Epithelial cell of proximal tubule (primary cell): ENCODE measurements around the gene GDF10. TPM values are rescaled to one million over a fixed set of nuclear protein-coding genes. Genes with fewer than 3 reads are reported as not detected.

Experiments used
- DNase-seq: peaks from one replicate; pipeline ENCODE4 v3.0.0-alpha.2; 2011; ENCODE audit warnings: low read depth
- H3K4me3 ChIP-seq: 2 replicates; pipeline ENCODE4 v1.5.1; 2011; ENCODE audit warnings: low read depth, mild to moderate bottlenecking, low read length
- total RNA-seq: library from RNA; depleted of rRNA; stranded (reverse); fragments of >200 nt; gene quantifications from 2 replicates; pipeline ENCODE4 v1.2.3, GENCODE V29; 2015
- TF ChIP-seq, protein P1 (sequence below): conservative IDR thresholded peaks from 2 replicates; pipeline ENCODE4 v1.5.1; 2012; ENCODE audit warnings: low read depth, mild to moderate bottlenecking, low read length

The GDF10 gene, protein sequence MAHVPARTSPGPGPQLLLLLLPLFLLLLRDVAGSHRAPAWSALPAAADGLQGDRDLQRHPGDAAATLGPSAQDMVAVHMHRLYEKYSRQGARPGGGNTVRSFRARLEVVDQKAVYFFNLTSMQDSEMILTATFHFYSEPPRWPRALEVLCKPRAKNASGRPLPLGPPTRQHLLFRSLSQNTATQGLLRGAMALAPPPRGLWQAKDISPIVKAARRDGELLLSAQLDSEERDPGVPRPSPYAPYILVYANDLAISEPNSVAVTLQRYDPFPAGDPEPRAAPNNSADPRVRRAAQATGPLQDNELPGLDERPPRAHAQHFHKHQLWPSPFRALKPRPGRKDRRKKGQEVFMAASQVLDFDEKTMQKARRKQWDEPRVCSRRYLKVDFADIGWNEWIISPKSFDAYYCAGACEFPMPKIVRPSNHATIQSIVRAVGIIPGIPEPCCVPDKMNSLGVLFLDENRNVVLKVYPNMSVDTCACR
- not detected in 2 replicates for total RNA-seq

DNA sequence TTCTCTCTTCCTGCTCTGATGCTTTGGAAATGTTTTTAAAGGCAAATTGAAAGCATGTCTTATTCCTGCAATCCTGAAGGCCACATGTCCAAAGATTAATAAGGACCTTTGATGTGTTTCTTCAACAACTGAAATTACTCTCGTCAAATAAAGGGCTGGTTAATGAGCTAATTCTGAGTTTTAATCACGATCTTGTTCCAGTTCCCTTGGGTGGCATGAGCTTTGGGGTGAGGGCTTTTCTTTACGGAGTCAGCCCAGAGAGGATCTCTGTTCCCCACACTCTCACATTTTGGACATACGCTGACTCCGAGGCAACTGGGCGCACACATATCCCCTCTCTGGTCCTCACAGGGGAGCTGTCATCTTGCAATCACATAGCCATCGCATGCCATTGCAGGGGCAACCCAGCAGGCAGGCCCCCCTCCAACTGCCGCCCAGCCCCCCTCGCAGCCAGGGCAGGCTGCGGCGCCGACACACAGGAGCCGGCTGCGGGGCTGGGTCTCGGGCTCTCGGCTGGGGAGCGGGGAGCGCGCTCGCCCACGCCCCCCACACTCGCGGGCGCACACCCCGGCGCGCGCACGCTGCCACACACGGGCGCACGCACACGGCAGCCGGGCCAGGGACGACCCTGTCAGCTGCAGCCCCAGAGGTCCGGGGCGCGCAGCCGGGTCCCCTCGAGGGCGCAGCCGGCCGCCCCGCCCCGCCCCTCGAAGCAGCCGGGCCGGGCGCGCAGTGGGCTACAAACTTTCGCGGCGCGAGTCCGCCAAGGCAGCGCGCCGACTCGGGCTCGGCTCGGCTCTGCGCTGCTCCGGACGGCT, at the start of gene GDF10:
Gene GDF10 (plus strand): TSS at position 587 of the 818 bp plus-strand sequence. CDS start 455 bp downstream, outside the sequence.
- no peak within 1 kb of the TSS for H3K4me3 ChIP-seq
- no peak for DNase-seq
- TF ChIP-seq, protein P1, sequence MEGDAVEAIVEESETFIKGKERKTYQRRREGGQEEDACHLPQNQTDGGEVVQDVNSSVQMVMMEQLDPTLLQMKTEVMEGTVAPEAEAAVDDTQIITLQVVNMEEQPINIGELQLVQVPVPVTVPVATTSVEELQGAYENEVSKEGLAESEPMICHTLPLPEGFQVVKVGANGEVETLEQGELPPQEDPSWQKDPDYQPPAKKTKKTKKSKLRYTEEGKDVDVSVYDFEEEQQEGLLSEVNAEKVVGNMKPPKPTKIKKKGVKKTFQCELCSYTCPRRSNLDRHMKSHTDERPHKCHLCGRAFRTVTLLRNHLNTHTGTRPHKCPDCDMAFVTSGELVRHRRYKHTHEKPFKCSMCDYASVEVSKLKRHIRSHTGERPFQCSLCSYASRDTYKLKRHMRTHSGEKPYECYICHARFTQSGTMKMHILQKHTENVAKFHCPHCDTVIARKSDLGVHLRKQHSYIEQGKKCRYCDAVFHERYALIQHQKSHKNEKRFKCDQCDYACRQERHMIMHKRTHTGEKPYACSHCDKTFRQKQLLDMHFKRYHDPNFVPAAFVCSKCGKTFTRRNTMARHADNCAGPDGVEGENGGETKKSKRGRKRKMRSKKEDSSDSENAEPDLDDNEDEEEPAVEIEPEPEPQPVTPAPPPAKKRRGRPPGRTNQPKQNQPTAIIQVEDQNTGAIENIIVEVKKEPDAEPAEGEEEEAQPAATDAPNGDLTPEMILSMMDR: no peak

DNA sequence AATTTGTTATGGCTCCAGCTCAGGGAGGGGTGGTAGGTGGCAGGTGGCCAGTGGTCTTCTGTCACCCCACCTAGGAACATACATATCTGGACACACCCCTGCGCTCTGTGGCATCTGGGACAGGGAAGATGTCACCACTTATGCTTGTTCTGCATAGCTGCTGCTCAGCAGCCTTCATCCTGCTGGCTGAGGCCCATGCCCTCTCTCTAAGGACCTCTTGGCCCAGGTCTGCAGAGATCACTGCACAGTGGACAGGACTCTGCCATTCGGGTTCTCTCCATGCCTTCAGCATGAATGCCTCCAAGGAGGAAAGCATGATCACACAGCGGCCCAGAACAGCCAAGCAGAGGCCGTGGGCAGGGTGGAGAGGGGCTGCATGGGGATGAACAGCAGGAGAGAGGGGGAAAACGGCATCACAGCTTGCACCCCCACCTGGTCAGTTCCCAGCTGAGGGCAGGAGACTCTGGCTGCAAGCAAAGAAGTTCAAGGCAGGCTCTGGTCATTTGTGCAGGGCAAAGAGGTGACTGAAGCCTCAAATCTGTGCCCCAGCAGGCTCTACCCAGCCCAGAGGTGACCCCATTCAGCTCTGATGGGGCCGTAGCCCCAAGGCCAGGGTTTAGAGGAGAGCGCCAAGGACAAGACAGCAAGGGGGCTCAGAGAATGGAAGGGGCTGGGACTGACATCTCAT, 47.8 kb upstream of the GDF10 start:
- H3K4me3 ChIP-seq: no peak overlapping the region
- DNase-seq: no peak
- TF ChIP-seq, protein P1: no peak

DNA sequence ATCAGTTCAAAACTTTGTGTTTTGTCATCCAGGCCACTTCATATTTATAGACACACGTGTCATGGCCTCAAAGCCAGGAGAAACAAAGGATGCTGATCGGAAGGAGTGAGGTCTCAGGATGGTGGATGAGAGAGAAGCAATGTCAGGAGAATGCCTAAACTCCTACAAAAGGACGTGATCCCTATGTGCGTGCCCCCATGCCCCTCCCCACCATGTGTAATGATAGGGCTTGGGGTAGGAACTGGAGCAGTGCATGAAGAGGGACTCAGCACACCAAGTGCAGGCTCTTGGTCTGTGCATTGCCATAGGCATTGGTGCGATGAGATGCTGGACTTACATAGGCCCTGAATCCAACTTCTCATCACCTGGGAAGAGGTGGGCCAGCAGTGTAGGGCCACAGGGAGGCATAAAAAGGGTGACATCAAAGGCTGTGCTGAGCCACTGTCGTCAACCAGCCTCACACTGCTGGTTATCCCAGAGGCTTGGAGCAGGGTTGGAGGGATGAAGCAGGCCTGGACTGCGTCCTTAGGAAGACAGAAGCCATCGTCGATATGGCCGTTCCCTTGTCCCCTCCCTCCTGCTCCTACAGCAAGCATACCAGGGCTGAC, 46.9 kb upstream of the GDF10 start:
- TF ChIP-seq, protein P1: no peak

DNA sequence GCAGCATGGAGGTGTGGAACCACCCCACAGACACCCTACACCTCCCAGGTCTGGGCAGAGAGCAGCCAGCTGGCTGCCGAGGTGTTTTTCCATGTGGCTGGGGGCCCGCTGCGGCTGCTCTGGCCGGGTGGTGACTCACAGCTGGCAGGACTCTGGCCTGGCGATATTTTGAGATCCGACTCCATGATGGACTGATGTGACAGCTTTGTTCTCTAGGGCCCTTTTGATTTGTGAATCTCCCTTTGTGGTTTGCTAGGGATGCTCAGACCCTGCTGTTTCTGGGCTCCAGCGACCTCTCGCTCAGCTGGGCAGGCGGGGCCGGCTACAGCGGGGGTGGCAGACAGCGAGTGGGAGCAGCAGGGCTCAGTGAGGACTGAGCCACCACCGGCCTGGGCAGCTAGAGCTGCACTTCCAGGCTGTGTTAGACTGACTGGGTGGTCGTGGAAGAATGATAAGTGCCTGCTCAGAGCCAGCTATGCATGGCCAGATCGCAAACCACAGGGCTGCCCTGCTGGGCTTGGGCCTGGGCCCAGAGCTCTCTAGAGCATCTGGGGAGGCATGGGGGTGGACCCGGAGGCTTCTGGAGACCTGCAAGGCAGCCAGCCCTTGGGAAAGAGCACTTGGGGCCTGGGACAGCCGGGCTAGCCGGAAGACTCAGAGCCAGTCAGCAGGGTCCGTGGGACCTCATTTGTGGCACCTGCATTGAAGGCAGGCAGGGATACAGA, 46.2 kb upstream of the GDF10 start:
- TF ChIP-seq, protein P1: no peak
- no peak overlapping the region for H3K4me3 ChIP-seq
- no peak for DNase-seq

More for the DNA sequence above, 46.9 kb upstream of the GDF10 start:
- no peak overlapping the region for H3K4me3 ChIP-seq
- DNase-seq: no peak

DNA sequence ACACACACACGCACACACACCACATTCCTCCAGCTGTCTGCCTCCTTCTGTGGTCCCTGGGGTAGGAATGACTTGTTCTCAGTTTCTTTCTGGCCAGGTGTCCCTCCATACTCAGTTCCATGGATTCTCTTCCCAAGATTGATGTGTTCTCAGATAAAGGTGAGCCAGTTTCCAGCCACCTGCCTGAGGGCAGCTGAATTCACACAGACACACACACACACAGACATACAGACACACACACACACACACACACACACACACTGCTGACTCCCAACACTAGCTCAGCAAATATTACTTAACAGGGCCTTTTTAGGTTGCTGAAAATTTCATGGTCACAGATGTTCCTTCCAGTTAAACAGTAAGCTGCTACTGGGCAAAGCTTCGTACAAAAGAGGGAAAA, 45.4 kb upstream of the GDF10 start:
- TF ChIP-seq, protein P1: no peak
- no peak overlapping the region for H3K4me3 ChIP-seq
- no peak for DNase-seq
